GM18520 (cell line): Measurements from ENCODE around the gene PIP5K1A.

ENCODE experiments used
- ATAC-seq: cut with Tn5 transposase; IDR thresholded peaks from one replicate; pipeline ENCODE4 v1.9.1; 2021; ENCODE audit not compliant: unreplicated experiment

PIP5K1A gene

DNA sequence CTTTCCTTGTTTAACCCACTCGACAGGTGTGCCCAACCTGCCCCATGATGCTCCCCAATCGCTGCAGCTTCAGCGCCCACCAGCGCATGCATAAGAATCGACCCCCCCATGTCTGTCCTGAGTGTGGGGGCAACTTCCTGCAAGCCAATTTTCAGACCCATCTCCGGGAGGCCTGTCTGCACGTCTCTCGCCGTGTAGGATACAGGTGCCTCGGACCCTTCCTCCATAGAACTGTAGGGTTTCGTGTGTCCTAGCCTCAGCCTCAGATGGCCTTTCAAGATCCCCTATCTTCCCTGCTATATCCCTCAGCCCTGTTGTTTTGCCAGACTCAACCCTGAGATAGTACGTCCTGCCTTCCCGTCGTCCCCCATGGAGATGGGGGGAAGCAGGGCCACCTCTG is 90.2 kb downstream of the PIP5K1A start:
- no peak for ATAC-seq

DNA sequence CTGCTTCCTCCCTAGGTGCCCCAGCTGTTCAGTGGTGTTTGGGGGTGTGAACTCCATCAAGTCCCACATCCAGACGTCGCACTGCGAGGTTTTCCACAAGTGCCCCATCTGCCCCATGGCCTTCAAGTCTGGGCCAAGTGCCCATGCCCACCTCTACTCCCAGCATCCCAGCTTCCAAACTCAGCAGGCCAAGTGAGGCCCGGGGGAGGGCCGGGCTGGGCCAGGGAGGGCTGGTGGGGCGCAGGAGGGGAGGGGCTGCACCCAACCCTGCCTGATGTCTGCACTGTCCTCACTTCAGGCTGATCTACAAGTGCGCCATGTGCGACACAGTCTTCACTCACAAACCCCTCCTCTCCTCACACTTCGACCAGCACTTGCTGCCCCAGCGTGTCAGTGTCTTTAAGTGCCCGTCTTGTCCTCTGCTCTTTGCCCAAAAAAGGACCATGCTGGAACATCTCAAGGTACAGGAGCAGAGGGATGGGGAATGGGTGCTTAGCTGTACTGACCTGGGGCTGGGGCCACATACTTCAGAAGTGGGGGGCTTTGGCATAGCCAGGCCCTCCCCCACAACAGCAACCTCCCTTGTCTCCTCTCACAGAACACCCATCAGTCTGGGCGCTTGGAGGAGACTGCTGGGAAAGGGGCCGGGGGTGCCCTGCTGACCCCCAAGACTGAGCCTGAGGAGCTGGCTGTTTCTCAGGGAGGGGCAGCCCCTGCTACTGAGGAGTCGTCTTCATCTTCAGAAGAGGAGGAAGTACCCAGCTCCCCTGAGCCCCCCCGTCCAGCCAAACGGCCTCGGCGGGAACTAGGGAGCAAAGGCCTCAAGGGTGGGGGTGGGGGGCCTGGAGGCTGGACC is 91.0 kb downstream of the PIP5K1A start:
- no peak for ATAC-seq

DNA sequence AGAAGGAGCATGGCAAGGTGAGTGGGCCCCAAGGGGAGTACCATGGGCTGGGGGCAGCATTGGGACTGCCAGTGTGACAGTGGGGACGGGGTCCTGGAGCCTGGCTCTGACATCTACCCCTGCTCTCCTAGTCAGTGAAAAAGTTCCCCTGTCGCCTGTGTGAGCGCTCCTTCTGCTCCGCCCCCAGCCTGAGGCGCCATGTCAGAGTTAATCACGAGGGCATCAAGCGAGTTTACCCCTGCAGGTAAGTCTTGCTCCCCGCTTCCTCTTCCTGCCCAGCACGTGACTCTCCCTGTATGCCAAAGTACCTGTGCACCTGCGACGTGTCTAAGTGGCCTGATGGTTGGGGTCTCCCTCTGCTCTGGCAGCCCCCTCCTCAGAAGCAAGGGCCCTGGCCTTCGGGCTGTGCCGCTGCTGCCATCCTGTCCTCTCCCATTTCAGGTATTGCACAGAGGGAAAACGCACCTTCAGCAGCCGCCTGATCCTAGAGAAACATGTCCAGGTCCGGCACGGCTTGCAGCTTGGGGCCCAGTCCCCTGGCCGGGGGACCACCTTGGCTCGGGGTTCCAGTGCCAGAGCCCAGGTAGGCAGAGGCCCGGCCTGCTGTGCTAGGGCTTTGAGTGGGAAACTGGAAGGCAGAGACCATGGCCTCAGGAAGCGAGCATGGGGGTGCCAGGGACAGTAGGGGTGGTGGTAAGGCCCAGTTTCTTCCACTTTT is 91.8 kb downstream of the PIP5K1A start:
- no peak for ATAC-seq

DNA sequence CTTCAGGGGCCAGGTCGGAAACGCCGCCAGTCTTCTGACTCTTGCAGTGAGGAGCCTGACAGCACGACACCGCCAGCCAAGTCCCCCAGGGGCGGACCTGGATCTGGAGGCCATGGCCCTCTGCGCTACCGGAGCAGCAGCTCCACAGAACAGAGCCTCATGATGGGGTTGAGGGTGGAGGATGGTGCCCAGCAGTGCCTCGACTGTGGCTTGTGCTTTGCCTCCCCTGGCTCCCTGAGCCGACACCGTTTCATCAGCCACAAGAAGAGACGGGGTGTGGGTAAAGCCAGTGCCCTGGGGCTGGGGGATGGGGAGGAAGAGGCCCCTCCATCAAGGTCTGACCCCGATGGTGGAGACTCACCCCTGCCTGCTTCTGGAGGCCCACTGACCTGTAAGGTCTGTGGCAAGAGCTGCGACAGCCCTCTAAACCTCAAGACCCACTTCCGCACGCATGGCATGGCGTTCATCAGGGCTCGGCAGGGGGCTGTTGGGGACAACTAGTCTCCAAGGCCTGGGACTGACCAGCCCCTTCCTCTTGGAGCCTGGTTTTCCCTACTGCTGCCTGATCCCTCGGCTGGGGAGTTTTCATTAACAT is 92.5 kb downstream of the PIP5K1A start:
- ATAC-seq, result no peak

DNA sequence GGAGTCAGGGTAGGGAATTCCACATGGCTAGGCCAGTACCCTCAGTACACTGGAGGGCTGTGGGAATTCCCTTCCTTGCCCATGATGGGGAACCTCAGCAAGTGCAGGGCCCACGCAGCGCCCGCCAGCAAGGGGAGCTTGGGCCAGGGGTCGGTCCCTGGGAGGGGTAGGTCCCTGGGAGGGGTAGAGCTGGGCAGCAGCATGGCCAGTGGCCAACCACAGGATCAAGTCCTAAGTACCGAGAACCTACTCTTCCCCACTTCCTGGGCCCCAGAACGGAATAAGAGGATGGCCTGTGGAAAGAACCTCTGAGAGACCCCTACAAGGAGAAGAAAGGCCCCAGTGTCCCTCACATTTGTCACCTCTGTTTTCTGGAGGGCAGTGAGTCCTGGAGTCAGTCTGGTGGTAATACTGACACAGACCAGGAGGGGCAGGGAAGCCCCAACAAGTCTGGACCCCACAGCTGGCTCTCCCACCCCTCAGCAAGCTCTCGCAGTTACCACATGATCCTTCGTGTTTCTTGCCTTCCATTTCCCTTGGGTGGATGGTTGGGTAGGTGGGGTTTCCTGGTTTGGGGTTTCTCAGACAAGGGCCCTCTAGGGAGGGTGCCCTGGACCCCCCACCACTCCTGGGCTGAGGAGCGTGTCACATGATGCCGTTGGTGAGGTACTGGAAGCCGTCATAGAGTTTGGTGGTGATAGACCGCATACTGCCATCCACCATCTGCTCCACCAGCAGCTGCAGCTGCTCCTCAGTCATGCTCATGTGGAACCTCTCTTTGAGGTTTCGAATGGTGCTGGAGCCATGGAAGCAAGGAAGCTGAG is 94.1 kb downstream of the PIP5K1A start:
- ATAC-seq, result no peak

DNA sequence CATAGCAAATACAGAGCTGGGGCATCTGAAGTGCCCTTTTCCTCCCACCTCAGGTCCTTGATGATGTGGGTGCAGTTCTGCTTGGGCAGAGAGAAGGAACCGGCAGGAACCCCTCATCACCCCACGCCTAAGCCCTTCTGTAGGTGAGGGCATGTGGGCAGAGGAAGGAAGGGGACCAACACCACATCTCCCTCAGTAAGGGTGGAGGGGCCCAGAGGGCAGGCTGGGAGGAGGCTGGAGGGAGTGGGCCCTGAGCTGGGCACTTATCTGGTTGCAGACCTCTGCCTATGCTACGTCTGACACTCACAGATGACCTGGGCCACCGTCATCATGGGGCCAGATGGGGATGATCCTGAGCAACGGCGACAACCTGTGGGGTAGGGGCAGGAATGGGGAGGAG is 94.7 kb downstream of the PIP5K1A start:
- ATAC-seq, result no peak

DNA sequence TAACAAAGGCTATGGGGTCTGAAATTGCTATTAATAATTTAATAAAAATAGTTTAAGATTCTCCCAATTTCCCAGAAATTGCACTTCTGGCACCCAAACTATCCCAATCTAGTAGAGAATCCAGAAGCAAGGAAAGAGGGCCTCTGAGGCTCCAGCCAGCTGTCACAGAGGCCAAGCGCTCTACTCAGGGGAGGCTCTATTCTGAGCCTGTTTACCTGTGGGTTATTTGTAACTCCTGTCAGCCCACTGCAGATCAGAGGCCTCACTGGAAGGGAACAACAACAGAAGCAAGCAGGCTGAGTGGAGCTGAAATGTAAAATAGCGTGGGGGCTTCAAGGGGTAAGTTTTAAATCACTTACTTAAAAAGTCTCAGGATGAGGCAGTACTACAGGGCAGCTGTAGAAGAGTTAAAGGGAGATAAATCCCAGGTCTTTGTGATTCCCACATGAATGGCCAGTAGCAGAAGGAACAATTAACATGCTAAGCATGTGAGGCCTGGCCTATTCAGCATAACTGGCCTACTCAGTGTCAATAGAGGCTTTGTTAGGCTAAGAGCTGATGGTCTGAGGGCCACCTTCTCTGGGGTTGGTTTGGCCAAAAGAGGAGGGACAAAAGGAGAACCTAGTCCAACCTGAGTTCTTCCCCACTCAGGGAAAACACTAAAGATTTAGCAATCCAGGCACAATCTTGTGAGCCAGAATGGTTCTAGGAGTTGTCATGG is 96.5 kb downstream of the PIP5K1A start:
- no peak for ATAC-seq
